SU-DHL-6 (cell line): ENCODE data around the gene FAM24B.

Source experiments
- EZH2phosphoT487 ChIP-seq: fragments of 200-600 bp; sonication (generic), shearing (Covaris generic); conservative IDR thresholded peaks from 2 replicates; pipeline ENCODE4 v1.6.1; 2018; ENCODE audit warnings: mild to moderate bottlenecking, antibody characterized with exemption, low read length, moderate library complexity, mixed read lengths
- TF ChIP-seq, protein P1 (sequence below): fragments of 200-600 bp; sonication (generic); IDR thresholded peaks from one replicate; pipeline ENCODE4 v1.5.1; 2017; ENCODE audit warnings: antibody characterized with exemption, mild to moderate bottlenecking, low read length, moderate library complexity; ENCODE audit not compliant: insufficient read depth, poor library complexity, severe bottlenecking

GRCh38 chr10:122845783-122846332 lies 33.5 kb downstream of the FAM24B start, which contains the start of gene CUZD1:
- TF ChIP-seq, protein P1, sequence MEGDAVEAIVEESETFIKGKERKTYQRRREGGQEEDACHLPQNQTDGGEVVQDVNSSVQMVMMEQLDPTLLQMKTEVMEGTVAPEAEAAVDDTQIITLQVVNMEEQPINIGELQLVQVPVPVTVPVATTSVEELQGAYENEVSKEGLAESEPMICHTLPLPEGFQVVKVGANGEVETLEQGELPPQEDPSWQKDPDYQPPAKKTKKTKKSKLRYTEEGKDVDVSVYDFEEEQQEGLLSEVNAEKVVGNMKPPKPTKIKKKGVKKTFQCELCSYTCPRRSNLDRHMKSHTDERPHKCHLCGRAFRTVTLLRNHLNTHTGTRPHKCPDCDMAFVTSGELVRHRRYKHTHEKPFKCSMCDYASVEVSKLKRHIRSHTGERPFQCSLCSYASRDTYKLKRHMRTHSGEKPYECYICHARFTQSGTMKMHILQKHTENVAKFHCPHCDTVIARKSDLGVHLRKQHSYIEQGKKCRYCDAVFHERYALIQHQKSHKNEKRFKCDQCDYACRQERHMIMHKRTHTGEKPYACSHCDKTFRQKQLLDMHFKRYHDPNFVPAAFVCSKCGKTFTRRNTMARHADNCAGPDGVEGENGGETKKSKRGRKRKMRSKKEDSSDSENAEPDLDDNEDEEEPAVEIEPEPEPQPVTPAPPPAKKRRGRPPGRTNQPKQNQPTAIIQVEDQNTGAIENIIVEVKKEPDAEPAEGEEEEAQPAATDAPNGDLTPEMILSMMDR: no peak
- TF ChIP-seq EZH2phosphoT487: no peak
